Mucosa of descending colon (tissue), 3 donors: Measurements from ENCODE around the gene KPNA1. TPM values are rescaled to one million over a fixed set of nuclear protein-coding genes. Genes with fewer than 3 reads are reported as not detected.

Experiments
- ATAC-seq: fragments of 200-7000 bp; cut with Tn5 transposase; one replicate; pipeline ENCODE4 v1.9.1; 2020; ENCODE audit warnings: mild to moderate bottlenecking, moderate library complexity
- DNase-seq, 3 donors: peaks; one replicate each; pipeline ENCODE4 v3.0.0-alpha.2; 2020
- H3K36me3 ChIP-seq: fragments of 200-600 bp; one replicate; pipeline ENCODE4 v1.8.0; 2021; ENCODE audit warnings: low read depth, mild to moderate bottlenecking
- H3K4me1 ChIP-seq: fragments of 200-600 bp; one replicate; pipeline ENCODE4 v1.8.0; 2021; ENCODE audit warnings: low read depth, mild to moderate bottlenecking
- H3K4me3 ChIP-seq: fragments of 200-600 bp; one replicate; pipeline ENCODE4 v1.8.0; 2021; ENCODE audit warnings: mild to moderate bottlenecking
- H3K9me3 ChIP-seq: fragments of 200-600 bp; one replicate; pipeline ENCODE4 v1.8.0; 2021; ENCODE audit warnings: mild to moderate bottlenecking
- intact Hi-C, 2 donors: fragments of 100-400 bp; cut with DNase I in 1 of 2; cut with micrococcal nuclease in 1 of 2; formaldehyde crosslinking; loops; one replicate each; pipeline versions ENCODE4 v1.11.0 to v1.11.1; 2022; cut with DNase I, micrococcal nuclease
- total RNA-seq, 3 donors: library from RNA; stranded (reverse); fragmentation: NEBNext Ultra II Directional in 2 of 3; extraction: Animal tissue kit (Norgen Biotek cat#: 25700) in 2 of 3; gene quantifications; one replicate each; pipeline versions ENCODE4 v1.2.1 to v1.2.4, GENCODE V29; 2021 to 2023
- TF ChIP-seq, protein P1 (sequence below): fragments of 200-600 bp; IDR thresholded peaks from one replicate; pipeline ENCODE4 v1.8.0; 2022; ENCODE audit warnings: antibody characterized with exemption, mild to moderate bottlenecking
- donor health status: DM: no; HTN: no; CAD: no; lungs with moderate emphysema.
- donor health status: DM: no; HTN: no; CAD: no.
- donor health status: DM: no; HTN: yes; CAD: no.

Gene KPNA1
- total RNA-seq, 3 donors from 2014 or later: 43.3 to 80.2 (median 48.8) TPM

DNA sequence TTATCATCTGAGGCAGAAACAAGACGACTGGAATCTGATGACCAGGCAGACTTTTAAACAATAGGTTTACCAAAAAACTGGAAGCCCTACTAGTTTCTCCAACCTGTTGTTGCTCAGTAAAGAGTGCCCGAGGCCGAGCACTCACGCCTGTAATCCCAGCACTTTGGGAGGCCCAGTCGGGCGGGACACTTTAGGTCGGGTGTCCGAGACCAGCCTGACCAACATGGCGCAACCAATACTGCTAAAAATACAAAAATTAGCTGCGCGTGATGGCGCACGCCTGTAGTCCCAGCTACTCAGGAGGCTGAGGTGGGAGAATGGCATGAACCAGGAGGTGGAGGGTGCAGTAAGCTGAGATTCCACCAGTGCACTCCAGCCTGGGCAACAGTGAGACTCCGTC lies 97.8 kb downstream of the KPNA1 start:
- Histone ChIP-seq H3K9me3 (no peaks in the 10 kb centered on the region), H3K4me1 (peaks cover 19% of the 10 kb centered on the region), H3K36me3 (no peaks in the 10 kb centered on the region), H3K4me3 (no peak overlapping the region)
- TF ChIP-seq, protein P1, sequence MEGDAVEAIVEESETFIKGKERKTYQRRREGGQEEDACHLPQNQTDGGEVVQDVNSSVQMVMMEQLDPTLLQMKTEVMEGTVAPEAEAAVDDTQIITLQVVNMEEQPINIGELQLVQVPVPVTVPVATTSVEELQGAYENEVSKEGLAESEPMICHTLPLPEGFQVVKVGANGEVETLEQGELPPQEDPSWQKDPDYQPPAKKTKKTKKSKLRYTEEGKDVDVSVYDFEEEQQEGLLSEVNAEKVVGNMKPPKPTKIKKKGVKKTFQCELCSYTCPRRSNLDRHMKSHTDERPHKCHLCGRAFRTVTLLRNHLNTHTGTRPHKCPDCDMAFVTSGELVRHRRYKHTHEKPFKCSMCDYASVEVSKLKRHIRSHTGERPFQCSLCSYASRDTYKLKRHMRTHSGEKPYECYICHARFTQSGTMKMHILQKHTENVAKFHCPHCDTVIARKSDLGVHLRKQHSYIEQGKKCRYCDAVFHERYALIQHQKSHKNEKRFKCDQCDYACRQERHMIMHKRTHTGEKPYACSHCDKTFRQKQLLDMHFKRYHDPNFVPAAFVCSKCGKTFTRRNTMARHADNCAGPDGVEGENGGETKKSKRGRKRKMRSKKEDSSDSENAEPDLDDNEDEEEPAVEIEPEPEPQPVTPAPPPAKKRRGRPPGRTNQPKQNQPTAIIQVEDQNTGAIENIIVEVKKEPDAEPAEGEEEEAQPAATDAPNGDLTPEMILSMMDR: no peak
- DNase-seq (peak in 1 of 3 donors; percentile 29), ATAC-seq (no peak)
- intact Hi-C loops: no loop called here

GRCh38 chr3:122415762-122416654 lies 98.7 kb downstream of the KPNA1 start, which contains the start of gene WDR5B:
Gene WDR5B, minus strand, starts transcription at chr3:122416062. Its CDS starts 534 bp downstream, at chr3:122415528.
- ATAC-seq (peak; percentile 96), DNase-seq (peak; percentile 97 to 98 (median 98))
- H3K9me3 ChIP-seq: no peaks in the 10 kb centered on the region
- intact Hi-C loops: no loop called here
- peaks cover 19% of the 10 kb centered on the region for H3K4me1 ChIP-seq
- TF ChIP-seq, protein P1: peak; percentile 17
- peak within 1 kb of the TSS; percentile 28 for H3K4me3 ChIP-seq
- H3K36me3 ChIP-seq: no peaks in the 10 kb centered on the region

DNA sequence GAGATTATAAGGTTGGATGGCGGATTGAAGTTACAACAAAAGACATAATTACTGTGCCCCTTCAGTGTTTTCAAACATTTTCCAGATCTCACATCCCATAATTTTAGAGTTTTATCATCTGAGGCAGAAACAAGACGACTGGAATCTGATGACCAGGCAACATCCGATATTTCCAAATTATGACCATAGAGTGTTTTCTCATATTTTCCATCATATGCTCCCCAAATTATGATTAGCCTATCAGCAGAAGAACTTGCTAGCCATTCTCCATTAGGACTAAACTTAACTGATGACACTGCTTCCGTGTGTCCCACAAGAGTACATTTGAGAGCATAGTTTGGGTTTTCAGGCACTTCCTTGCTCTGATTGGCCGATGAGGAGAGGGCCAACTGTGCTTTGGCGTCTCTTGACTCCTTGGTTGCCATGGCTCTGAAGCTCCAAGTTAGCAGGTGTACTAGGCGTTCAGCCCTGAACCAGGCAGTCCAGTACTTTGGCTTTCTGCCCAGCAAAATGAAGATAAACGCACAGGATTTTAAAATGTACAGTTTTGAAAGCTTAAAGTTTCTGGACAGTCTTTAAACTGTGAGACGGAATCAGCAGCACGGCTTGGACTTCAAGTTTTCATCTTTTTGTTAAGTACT lies 99.5 kb downstream of the KPNA1 start:
- ATAC-seq: peak; percentile 63
- Histone ChIP-seq H3K36me3 (no peaks in the 10 kb centered on the region), H3K4me3 (peak overlapping the region; percentile 28), H3K4me1 (peaks cover 19% of the 10 kb centered on the region), H3K9me3 (no peaks in the 10 kb centered on the region)
- peak in 2 of 3 donors; percentile 49 to 50 for DNase-seq
- TF ChIP-seq, protein P1: no peak
- intact Hi-C loops: no loop called here

GRCh38 chr3:122414391-122414790 lies 100.3 kb downstream of the KPNA1 start:
- Histone ChIP-seq H3K9me3 (no peaks in the 10 kb centered on the region), H3K4me3 (no peak overlapping the region), H3K36me3 (no peaks in the 10 kb centered on the region), H3K4me1 (peaks cover 19% of the 10 kb centered on the region)
- ATAC-seq: no peak
- intact Hi-C loops: no loop called here
- TF ChIP-seq, protein P1: no peak
- DNase-seq: no peak

- Histone ChIP-seq H3K4me1 (peaks cover 11% of the 10 kb centered on the region), H3K36me3 (peaks cover 4% of the 10 kb centered on the region), H3K4me3 (no peak overlapping the region), H3K9me3 (no peaks in the 10 kb centered on the region)
- TF ChIP-seq, protein P1: no peak
- intact Hi-C loops: no loop called here
- no peak for ATAC-seq
- no peak for DNase-seq
Measured at GRCh38 chr3:122410639-122411038, 104.1 kb downstream of the KPNA1 start.
